Neural progenitor cell (in vitro differentiated cells): ENCODE measurements around the gene AGXT.

Experiments used
- EZH2 ChIP-seq: fragments of 200-600 bp; sonication (generic); IDR thresholded peaks from 2 replicates; pipeline ENCODE4 v1.6.1; 2017; ENCODE audit warnings: antibody characterized with exemption, mild to moderate bottlenecking, moderate library complexity
- TF ChIP-seq, protein P1 (sequence below): fragments of 200-600 bp; sonication (generic); IDR thresholded peaks from 2 replicates; pipeline ENCODE4 v1.5.1; 2017; ENCODE audit warnings: antibody characterized with exemption, mild to moderate bottlenecking

DNA sequence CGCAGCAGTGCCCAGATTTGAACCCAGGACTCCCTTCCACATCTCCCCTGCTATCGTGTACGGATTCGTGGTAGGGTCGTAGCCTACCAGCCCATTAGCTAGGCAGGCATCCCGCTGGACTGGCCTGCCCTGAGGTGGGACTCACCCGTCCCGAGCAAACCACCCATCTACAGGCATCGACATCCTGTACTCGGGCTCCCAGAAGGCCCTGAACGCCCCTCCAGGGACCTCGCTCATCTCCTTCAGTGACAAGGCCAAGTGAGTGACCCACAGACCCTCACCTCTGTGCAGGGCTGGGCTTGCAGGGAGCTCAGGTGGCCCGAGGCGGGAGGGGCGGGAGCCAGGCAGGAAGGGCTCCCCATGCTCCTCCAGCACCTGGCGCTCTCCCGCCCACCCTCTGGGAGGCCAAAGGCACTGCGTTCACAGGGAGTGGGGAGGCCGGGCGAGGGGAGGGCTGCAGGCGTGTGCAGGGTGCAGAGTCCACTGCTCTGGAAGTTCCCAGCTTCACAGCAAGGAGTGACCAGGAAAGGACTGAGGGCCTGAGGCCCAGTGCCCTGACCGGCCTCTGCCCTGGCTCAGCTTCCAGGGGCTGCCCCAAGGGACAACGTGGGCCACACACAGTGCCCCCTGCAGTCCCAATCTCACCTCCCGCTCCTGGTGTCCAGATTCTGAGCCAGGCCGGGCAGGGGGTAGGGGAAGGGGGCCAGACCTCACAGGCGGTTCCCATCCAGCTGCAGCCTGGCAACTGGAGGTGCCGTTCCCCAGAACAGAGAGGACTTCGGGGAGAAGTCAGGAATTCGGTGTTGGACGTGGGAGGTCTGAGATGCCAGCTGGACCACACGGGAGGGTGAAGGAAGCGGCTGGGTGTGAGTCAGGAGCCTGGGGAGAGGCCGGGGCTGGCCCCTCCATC lies 5.4 kb downstream of the AGXT start:
- TF ChIP-seq, protein P1, sequence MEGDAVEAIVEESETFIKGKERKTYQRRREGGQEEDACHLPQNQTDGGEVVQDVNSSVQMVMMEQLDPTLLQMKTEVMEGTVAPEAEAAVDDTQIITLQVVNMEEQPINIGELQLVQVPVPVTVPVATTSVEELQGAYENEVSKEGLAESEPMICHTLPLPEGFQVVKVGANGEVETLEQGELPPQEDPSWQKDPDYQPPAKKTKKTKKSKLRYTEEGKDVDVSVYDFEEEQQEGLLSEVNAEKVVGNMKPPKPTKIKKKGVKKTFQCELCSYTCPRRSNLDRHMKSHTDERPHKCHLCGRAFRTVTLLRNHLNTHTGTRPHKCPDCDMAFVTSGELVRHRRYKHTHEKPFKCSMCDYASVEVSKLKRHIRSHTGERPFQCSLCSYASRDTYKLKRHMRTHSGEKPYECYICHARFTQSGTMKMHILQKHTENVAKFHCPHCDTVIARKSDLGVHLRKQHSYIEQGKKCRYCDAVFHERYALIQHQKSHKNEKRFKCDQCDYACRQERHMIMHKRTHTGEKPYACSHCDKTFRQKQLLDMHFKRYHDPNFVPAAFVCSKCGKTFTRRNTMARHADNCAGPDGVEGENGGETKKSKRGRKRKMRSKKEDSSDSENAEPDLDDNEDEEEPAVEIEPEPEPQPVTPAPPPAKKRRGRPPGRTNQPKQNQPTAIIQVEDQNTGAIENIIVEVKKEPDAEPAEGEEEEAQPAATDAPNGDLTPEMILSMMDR: no peak
- TF ChIP-seq EZH2: no peak
